H1 (cell line): ENCODE data around the gene OTOS.

Experiments
- CTCF ChIP-seq, 3 experiments: IDR thresholded peaks; 1 replicate in 2 of 3; 2 replicates in 1 of 3; pipeline versions ENCODE4 v1.5.1 to v1.6.1; 2011; ENCODE audit warnings: low read length in 3 of 3, mild to moderate bottlenecking in 3 of 3, inconsistent platforms in 2 of 3, low read depth in 1 of 3, moderate library complexity in 1 of 3; ENCODE audit not compliant: insufficient read depth in 1 of 3; ENCODE audit errors: control extremely low read depth in 1 of 3
- GABPA ChIP-seq: IDR thresholded peaks from 2 replicates; pipeline ENCODE4 v1.6.1; 2011; ENCODE audit warnings: mild to moderate bottlenecking, low read length, moderate library complexity, borderline replicate concordance; ENCODE audit not compliant: insufficient read depth
- MAFK ChIP-seq: IDR thresholded peaks from 2 replicates; pipeline ENCODE4 v1.6.1; 2012; ENCODE audit warnings: low read depth, mild to moderate bottlenecking, improper control_type of control experiment, low read length
- POLR2A ChIP-seq, 2 experiments: IDR thresholded peaks; 1 replicate in 1 of 2; 2 replicates in 1 of 2; pipeline ENCODE4 v1.6.1; 2011; ENCODE audit warnings: low read depth in 2 of 2, low read length in 2 of 2, mild to moderate bottlenecking in 2 of 2; ENCODE audit errors: control extremely low read depth in 1 of 2
- RAD21 ChIP-seq, 2 experiments: IDR thresholded peaks in 1 of 2; conservative IDR thresholded peaks in 1 of 2; 2 replicates each; pipeline ENCODE4 v1.6.1; 2011; ENCODE audit warnings: low read depth in 2 of 2, low read length in 2 of 2, improper control_type of control experiment in 1 of 2, inconsistent platforms in 1 of 2, mild to moderate bottlenecking in 1 of 2, moderate library complexity in 1 of 2
- TF ChIP-seq, protein P1 (sequence below): IDR thresholded peaks from 2 replicates; pipeline ENCODE4 v1.6.1; 2012; ENCODE audit warnings: inconsistent platforms

- TF ChIP-seq MAFK (no peak), GABPA (no peak), CTCF (IDR thresholded peaks at IDR 0.05; ENCODE audit: control extremely low read depth in 1 of 3, insufficient read depth in 1 of 3, low read depth in 1 of 3, low read length in 3 of 3) (no peak), POLR2A (IDR thresholded peaks at IDR 0.05; ENCODE audit: control extremely low read depth in 1 of 2, low read depth in 2 of 2, low read length in 2 of 2) (no peak), RAD21 (IDR thresholded peaks at IDR 0.05 in 1 of 2, conservative IDR thresholded peaks at IDR 0.05 in 1 of 2; ENCODE audit: low read depth in 2 of 2, low read length in 2 of 2) (no peak)
- TF ChIP-seq, protein P1, sequence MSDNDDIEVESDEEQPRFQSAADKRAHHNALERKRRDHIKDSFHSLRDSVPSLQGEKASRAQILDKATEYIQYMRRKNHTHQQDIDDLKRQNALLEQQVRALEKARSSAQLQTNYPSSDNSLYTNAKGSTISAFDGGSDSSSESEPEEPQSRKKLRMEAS: no peak
Measured at GRCh38 chr2:240168546-240169361, 28.3 kb upstream of the OTOS start.
